HG03432 (cell line): ENCODE measurements around the gene PACSIN1.

Source experiments
- ATAC-seq: cut with Tn5 transposase; IDR thresholded peaks from one replicate; pipeline ENCODE4 v1.9.1; 2021; ENCODE audit warnings: mild to moderate bottlenecking, moderate library complexity; ENCODE audit not compliant: unreplicated experiment

The PACSIN1 gene

GRCh38 chr6:34578445-34579262 lies 112.8 kb downstream of the PACSIN1 start:
- no peak for ATAC-seq

- no peak for ATAC-seq
These were observed 115.1 kb downstream of the PACSIN1 start for GRCh38 chr6:34580707-34581560.

GRCh38 chr6:34581561-34581920 lies 115.7 kb downstream of the PACSIN1 start:
- ATAC-seq, result no peak

GRCh38 chr6:34583461-34583860 lies 117.6 kb downstream of the PACSIN1 start:
- no peak for ATAC-seq

- no peak for ATAC-seq
These were observed 118.2 kb downstream of the PACSIN1 start for GRCh38 chr6:34583861-34584604.

- ATAC-seq, result no peak
These were observed 118.8 kb downstream of the PACSIN1 start for GRCh38 chr6:34584694-34585093.
